Islet precursor cell (in vitro differentiated cells): Measurements from ENCODE around the gene PHKA1.
"Not testable (repeated sequence)": the region's sequence is repeated elsewhere in the genome, so short reads cannot be mapped to it uniquely, and the experiment has no call there.

ENCODE experiments used
- DNase-seq: peaks from one replicate; pipeline ENCODE4 v3.0.0-alpha.2; 2018

The PHKA1 gene

DNA sequence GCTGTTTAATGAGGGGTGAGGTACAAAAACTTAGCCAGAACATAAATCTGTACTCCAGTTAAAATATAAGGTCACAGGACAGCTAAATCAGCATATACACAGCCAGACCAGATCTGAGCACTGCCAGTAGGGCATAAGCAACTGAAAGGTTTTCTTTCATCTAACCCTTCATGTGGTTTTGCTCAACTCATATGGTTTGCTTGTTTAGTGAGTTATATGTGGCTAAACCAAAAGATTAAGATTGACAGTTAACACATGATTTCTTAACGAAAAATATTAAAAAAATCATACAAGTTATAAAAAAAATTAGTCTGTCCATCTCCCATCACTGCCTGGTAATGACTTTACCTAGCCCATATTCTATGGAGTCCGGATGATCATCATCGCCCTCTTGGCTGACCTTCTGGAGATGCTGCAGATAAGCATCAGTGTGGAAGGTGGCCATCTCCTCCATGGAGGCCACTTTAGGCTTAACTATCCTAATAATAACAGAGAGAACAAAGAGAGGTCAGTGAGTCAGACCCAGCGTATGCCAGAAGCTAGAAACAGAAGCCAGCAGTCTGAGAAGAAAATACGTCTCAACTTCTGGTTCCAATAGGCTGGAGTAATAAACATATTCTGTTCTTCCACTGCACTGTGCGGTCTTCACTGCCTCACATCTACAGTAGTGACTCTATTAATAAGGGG is 145.6 kb downstream of the PHKA1 start:
- DNase-seq: peak; percentile 51

- no peak for DNase-seq
Measured at GRCh38 chrX:72566448-72566847, 147.7 kb downstream of the PHKA1 start.

GRCh38 chrX:72559655-72560054 is 154.5 kb downstream of the PHKA1 start:
- DNase-seq: not testable (repeated sequence)

GRCh38 chrX:72554448-72555140 is 159.5 kb downstream of the PHKA1 start:
- DNase-seq: peak; percentile 85

GRCh38 chrX:72552443-72552842 is 161.7 kb downstream of the PHKA1 start:
- not testable (repeated sequence) for DNase-seq

GRCh38 chrX:72545990-72546389 is 168.1 kb downstream of the PHKA1 start:
- no peak for DNase-seq

DNA sequence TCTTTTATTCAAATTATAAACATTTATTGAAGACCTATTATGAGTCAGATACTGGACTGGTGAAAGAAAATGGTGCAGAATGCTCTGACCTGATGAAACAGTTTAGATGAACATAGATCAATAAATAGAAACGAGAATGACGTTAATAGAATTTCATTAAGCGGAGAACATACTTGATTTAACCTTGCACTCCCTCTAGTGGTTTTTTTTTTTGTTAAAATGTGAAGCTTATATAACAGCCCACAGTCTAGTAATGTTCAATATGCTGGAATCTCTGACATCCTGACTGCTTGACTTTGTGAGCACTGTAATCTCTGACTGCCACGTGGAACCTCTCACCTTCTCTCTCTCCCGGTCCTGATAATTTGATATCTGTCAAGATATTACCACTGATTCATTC is 173.8 kb downstream of the PHKA1 start:
- no peak for DNase-seq

- DNase-seq: no peak
Measured at GRCh38 chrX:72539822-72540221, 174.3 kb downstream of the PHKA1 start.

GRCh38 chrX:72536542-72536941 is 177.6 kb downstream of the PHKA1 start:
- DNase-seq: no peak

- no peak for DNase-seq
Measured at GRCh38 chrX:72532366-72532765, 181.7 kb downstream of the PHKA1 start.
